ENCODE results near the gene TOR2A. TPM values are rescaled to one million over a fixed set of nuclear protein-coding genes. Genes with fewer than 3 reads are reported as not detected.
"Not testable (repeated sequence)": the region's sequence is repeated elsewhere in the genome, so short reads cannot be mapped to it uniquely, and the experiment has no call there.

TOR2A gene
- 9.2 TPM for polyA plus RNA-seq (2013, experiment 1 of 2)
- polyA plus RNA-seq (2013, experiment 2 of 2), result 13.4 TPM

DNA sequence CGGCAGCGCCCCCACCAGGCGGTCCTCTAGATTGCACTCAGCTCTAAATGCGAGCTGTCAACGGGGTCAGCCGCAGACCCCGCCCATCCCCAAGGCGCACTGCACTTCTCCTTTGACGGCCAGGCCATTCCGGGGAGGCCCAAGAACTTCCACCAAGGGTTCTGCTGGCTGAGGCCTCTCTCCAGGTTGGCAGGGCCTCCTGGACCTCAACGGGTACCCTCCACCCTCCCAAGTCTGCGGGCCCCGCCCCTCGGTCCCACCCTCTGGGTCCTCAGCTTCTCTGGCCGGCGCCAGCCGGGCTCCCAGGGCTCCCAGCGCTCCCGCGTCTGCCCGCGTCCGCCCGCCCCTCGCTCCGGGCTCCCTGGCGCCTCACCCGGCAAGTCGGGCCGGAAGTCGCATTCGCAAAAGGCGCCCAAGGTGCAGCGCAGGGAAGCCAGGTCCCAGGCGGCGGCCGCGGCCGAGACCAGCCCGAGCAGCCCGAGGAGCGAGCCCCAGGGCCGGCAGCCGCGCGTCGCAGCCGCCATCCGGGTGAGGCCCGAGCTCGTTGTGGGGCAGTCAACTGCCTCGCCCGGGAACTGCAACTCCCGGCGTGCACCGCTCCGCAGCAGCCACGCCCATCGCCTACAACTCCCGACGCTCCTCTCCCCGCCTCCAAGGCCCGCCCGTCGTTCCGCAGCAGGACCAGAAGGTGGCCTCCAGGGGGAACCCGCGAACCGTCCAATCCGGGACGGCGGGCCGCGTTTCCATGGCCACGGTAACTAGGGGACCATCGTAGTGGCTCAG, at the start of gene TOR2A:
TOR2A (minus strand) TSS at position 548 of the 783 bp plus-strand sequence; CDS start at position 524, 24 bp downstream.
- Histone ChIP-seq H3K36me3 (ENCODE audit: insufficient read depth, low read length) (no peaks in the 10 kb centered on the region), H3K4me1 (ENCODE audit: insufficient read depth, low read length) (peaks cover 3% of the 10 kb centered on the region), H3K9ac (ENCODE audit: low read depth, low read length) (peak within 1 kb of the TSS; percentile 69), H3K9me3 (ENCODE audit: insufficient read depth, low read depth, low read length) (no peaks in the 10 kb centered on the region), H3K4me3 (ENCODE audit: low read length) (peak within 1 kb of the TSS; percentile 75), H3K27ac (ENCODE audit: low read depth, low read length) (no peak within 1 kb of the TSS), H3K27me3 (ENCODE audit: insufficient read depth, low read length) (no peaks in the 10 kb centered on the region)
- under 1% methylated on average over 76 of the region's 76 CpGs for WGBS

DNA sequence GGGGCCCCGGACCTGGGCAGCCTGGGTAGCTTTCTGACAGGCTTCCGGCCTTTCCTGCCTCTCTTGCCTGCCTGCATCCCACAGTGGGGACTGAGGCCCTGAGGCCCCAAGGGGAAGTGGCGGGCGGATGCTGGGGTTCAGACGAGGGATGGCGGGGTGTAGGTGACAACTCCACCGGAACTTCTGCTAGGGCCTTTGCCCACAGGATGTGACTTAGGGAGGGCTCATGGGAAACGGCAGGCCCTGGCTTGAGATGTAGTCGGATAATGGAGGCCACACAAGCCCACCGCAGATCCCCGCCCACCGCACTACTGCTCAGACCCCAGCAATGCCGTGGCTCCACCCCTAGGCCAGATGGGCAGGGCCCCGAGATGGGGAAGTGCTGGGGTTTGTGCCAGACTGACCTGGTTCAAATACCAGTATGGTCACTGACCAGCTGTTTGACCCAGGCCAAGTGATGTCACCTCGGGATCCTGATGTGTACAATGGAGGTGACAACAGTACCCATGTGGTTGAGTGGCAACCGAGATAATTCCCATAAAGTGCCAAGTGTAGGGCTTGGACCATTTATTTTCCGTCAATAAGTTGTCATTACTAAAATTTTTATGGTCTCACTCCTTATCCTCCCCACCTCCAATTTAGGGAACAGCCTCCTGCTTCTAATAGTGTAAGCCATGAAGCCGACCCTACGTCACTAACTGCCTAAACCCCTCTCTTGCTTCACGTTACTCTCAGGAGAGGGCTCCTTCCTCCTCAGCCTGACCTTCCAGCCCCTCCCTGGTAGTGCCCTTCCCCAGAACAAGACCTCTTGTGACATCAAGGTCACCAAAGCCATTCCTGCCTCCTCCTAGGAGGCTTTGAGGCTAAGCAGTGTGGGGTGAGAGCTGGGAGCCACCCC, 48.3 kb upstream of the TOR2A start:
- H3K27ac ChIP-seq (ENCODE audit: low read depth, low read length), result no peak overlapping the region
- H3K4me3 ChIP-seq (ENCODE audit: low read length), result no peak overlapping the region
- H3K9ac ChIP-seq (ENCODE audit: low read depth, low read length), result no peak overlapping the region
- H3K27me3 ChIP-seq (ENCODE audit: insufficient read depth, low read length), result no peaks in the 10 kb centered on the region
- H3K9me3 ChIP-seq (ENCODE audit: insufficient read depth, low read depth, low read length), result no peaks in the 10 kb centered on the region
- WGBS, result 88% methylated on average over 20 of the region's 20 CpGs
- peaks cover 10% of the 10 kb centered on the region; the same call in 1 of the 2 replicates for H3K4me1 ChIP-seq (ENCODE audit: insufficient read depth, low read length)
- H3K36me3 ChIP-seq (ENCODE audit: insufficient read depth, low read length), result peaks cover 15% of the 10 kb centered on the region

DNA sequence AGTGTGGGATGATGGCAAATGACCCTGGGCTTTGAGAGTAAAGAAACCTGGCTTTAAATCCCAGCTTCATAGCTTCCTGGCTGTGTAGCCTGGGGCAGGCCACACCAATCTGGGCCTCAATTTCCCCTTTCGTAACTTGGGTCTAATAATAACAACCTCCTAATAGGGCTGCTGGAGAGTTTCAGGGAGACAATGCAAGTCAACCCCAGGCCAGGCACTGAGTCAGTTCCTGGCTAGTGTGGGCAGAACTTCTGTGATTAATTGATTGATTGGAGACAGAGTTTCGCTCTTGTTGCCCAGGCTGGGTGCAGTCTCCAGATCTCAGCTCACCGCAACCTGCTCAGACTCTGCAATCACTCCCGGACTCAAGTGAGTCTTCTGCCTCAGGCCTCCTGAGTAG, 46.7 kb upstream of the TOR2A start:
- H3K36me3 ChIP-seq (ENCODE audit: insufficient read depth, low read length), result no peaks in the 10 kb centered on the region
- H3K9me3 ChIP-seq (ENCODE audit: insufficient read depth, low read depth, low read length), result no peaks in the 10 kb centered on the region
- 97% methylated on average over 4 of the region's 4 CpGs for WGBS
- no peak overlapping the region for H3K4me3 ChIP-seq (ENCODE audit: low read length)
- H3K27ac ChIP-seq (ENCODE audit: low read depth, low read length), result no peak overlapping the region
- no peak overlapping the region for H3K9ac ChIP-seq (ENCODE audit: low read depth, low read length)
- H3K27me3 ChIP-seq (ENCODE audit: insufficient read depth, low read length), result no peaks in the 10 kb centered on the region
- H3K4me1 ChIP-seq (ENCODE audit: insufficient read depth, low read length), result 0 out of 2 replicates have a peak, but pooled peaks cover 5% of the 10 kb centered on the region

DNA sequence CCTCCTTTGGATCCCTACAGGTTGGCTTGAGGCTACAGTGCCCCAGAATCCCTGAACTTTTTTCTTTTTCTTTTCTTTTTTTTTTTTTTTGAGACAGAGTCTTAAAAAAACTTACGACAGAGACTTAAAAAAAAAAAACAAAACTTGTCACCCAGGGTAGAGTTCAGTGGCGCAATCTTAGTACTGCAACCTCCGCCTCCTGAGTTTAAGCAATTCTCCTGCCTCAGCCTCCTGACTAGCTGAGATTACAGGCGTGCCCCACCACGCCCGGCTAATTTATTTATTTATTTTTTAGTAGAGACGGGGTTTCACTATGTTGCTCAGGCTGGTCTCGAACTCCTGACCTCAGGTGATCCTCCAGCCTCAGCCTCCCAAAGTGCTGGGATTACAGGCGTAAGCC, 45.8 kb upstream of the TOR2A start:
- not testable (repeated sequence) for H3K4me3 ChIP-seq (ENCODE audit: low read length); H3K36me3 ChIP-seq (ENCODE audit: insufficient read depth, low read length); H3K27me3 ChIP-seq (ENCODE audit: insufficient read depth, low read length); H3K9ac ChIP-seq (ENCODE audit: low read depth, low read length); H3K4me1 ChIP-seq (ENCODE audit: insufficient read depth, low read length); H3K27ac ChIP-seq (ENCODE audit: low read depth, low read length); H3K9me3 ChIP-seq (ENCODE audit: insufficient read depth, low read depth, low read length)
- 98% methylated on average over 9 of the region's 9 CpGs for WGBS

DNA sequence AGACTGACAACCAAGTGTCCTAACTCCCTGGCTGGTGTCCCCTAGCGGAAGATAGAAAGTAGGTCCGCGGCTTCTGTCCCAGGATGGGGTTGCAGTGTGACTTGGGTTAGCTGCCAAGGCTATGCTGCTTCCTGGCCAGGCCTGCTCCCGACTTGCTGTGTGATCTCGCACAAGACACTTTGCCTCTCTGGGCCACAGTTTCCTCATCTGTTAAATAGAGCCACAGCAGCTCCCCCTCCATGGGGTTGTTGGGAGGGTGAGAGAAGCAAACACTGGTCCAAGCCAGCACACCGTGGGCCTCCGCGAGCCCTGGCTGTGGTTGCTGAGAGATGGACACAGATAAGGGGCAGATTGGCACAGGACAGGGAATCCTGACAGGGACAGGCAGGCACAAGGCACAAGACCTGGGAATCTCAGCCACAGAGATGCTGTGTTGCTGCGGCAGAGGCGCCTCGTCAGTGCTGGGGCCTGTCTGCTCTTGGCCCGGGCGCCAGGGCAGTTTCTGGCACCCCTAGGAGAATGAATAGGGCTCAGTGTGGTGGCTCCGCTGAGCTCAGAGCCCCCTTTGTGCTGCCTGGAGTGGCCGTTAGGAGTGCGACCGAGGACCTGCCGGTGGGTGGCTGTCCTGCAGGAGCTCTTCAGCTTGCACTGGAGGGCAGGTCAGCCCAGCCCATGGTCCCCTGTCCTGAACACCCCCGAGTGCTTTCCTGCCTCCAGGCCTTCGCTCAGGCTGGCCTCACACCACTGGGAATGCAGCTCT, 45.2 kb upstream of the TOR2A start:
- no peaks in the 10 kb centered on the region for H3K9me3 ChIP-seq (ENCODE audit: insufficient read depth, low read depth, low read length)
- H3K4me3 ChIP-seq (ENCODE audit: low read length), result no peak overlapping the region
- H3K4me1 ChIP-seq (ENCODE audit: insufficient read depth, low read length), result peaks cover 8% of the 10 kb centered on the region; the same call in 1 of the 2 replicates
- H3K9ac ChIP-seq (ENCODE audit: low read depth, low read length), result peak overlapping the region; percentile 22; the same call in 1 of the 2 replicates
- 78% methylated on average over 20 of the region's 20 CpGs for WGBS
- no peaks in the 10 kb centered on the region for H3K27me3 ChIP-seq (ENCODE audit: insufficient read depth, low read length)
- no peaks in the 10 kb centered on the region for H3K36me3 ChIP-seq (ENCODE audit: insufficient read depth, low read length)
- H3K27ac ChIP-seq (ENCODE audit: low read depth, low read length), result no peak overlapping the region

DNA sequence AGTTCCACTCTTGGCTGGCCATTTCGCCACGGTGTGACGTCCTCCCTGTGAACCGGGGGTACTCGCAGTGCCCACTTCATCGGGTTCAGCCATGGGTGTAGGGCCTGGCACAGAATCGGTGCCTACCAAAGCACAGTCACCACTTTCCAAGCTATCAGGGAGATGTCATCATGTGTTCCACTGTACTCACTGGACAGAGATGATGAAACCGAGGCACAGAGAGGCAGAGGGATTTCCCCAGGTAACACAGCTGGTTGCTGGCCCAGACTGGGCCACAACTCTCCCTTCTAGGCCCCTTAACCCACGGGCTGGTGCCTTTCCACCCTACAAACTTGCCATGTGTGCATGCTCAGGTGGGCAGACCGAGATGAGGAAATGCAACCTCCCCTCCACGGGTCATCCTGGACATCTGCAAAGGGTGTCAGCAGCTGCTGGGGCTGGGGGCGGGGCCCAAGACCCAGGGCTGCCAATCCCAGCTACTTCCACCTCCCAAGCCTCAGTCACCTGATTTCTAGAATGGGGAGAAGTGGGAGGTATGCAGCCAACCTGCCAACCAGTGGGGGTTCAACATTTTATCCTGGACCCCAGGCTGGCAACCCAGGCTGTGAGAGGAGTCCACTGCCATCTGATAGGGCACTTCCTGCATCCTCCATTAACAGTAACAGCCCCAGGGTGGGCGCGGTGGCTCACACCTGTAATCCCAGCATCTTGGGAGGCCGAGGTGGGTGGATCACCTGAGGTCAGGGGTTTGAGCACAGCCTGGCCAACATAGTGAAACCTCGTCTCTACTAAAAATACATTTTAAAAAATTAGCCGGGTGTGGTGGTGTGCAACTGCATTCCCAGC, 44.3 kb upstream of the TOR2A start:
- H3K27ac ChIP-seq (ENCODE audit: low read depth, low read length), result no peak overlapping the region
- no peak overlapping the region for H3K4me3 ChIP-seq (ENCODE audit: low read length)
- H3K27me3 ChIP-seq (ENCODE audit: insufficient read depth, low read length), result no peaks in the 10 kb centered on the region
- no peak overlapping the region for H3K9ac ChIP-seq (ENCODE audit: low read depth, low read length)
- 89% methylated on average over 16 of the region's 17 CpGs for WGBS
- no peaks in the 10 kb centered on the region for H3K9me3 ChIP-seq (ENCODE audit: insufficient read depth, low read depth, low read length)
- H3K4me1 ChIP-seq (ENCODE audit: insufficient read depth, low read length), result peaks cover 8% of the 10 kb centered on the region; the same call in 1 of the 2 replicates
- no peaks in the 10 kb centered on the region for H3K36me3 ChIP-seq (ENCODE audit: insufficient read depth, low read length)

DNA sequence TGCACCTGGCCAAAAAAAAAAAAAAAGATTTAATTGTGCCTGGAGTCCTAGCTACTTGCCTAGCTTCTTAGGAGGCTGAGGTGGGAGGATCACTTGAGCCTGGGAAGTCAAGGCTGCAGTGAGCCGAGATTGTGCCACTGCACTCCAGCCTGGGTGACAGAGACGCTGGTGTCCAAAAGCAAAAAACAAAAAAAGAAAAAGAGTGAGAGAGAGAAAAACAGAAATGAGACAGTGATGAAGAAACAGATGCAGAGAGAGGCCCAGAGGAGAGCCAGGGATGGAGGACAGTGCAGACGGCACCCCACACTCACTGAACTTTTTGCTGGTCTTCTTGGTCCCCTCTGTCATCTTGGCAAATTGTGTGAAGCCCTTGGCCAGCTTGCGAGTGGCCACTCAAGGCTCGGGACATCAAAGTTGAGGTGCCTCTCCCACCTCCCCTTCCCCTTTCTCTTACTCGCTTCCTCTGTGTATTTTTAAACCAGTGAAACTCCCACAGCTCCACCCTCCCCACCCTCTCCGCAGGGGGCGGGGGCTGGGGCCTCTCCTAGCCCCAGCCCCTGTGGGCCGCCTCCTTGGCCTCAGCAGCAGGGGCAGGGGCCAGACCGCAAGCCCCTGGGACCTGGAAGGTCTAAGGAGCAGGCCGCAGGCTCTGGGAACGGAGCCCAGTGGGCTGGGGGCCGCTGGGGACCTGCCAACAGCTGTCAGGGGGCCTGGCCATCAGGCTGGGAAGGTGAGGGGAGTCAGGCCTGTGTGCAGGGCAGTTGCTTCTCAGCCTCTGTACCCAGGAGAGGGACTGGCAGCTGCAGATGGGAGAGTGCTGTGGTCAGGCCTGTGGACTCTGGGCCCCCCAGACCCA, 43.4 kb upstream of the TOR2A start, which contains the start of gene SH2D3C:
SH2D3C (minus strand) TSS at position 387 of the 856 bp plus-strand sequence; CDS start at position 348, 39 bp downstream.
- Histone ChIP-seq H3K4me3 (ENCODE audit: low read length) (no peak within 1 kb of the TSS), H3K27ac (ENCODE audit: low read depth, low read length) (no peak within 1 kb of the TSS), H3K9me3 (ENCODE audit: insufficient read depth, low read depth, low read length) (no peaks in the 10 kb centered on the region), H3K4me1 (ENCODE audit: insufficient read depth, low read length) (peaks cover 8% of the 10 kb centered on the region; the same call in 1 of the 2 replicates), H3K27me3 (ENCODE audit: insufficient read depth, low read length) (no peaks in the 10 kb centered on the region), H3K9ac (ENCODE audit: low read depth, low read length) (no peak within 1 kb of the TSS), H3K36me3 (ENCODE audit: insufficient read depth, low read length) (no peaks in the 10 kb centered on the region)
- 79% methylated on average over 13 of the region's 13 CpGs for WGBS

DNA sequence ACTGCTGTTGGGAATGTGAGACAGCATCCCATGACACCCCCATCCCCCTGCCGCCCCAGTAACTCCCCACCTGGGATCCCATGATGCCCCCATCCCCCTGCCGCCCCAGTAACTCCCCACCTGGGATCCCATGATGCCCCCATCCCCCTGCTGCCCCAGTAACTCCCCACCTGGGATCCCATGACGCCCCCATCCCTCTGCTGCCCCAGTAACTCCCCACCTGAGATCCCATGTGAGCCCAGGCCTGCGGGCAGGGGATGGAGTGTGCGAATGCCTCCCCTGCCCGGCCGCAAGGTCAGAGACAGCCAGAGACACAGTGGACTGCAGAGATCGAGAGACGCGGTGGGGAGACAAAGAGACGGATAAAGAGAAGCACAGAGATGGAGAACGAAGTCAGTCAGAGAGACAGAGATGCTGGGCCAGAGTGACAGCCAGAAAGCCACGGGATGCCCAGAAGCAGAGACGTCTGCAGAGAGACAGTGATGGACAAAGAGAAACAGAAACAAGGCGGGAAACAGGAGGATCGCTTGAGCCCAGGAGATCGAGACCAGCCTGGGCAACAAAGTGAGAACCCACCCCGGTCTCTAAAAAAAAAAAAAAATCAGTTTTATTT, 42.4 kb upstream of the TOR2A start:
- Histone ChIP-seq H3K4me1 (ENCODE audit: insufficient read depth, low read length) (peaks cover 8% of the 10 kb centered on the region; the same call in 1 of the 2 replicates), H3K9ac (ENCODE audit: low read depth, low read length) (no peak overlapping the region), H3K9me3 (ENCODE audit: insufficient read depth, low read depth, low read length) (no peaks in the 10 kb centered on the region), H3K36me3 (ENCODE audit: insufficient read depth, low read length) (no peaks in the 10 kb centered on the region), H3K27me3 (ENCODE audit: insufficient read depth, low read length) (no peaks in the 10 kb centered on the region), H3K4me3 (ENCODE audit: low read length) (no peak overlapping the region), H3K27ac (ENCODE audit: low read depth, low read length) (no peak overlapping the region)
- 92% methylated on average over 17 of the region's 18 CpGs for whole genome bisulfite sequencing

DNA sequence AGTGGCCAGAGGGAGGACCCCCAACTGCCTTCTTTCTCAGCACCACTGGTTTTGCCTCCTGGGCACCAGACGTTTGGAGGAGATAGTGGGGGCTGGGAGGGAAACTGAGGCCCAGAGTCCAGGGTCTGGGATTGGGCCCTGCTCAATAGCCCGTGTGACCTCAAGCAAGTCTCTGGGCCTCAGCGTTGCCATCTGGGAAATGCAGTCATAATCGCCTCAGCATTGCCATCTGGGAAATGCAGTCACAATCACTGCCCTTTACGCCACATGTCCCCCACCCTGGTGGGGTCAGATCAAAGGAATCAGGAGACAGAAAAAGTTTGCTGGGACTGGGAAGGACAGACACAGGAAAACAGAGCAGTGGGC, 41.8 kb upstream of the TOR2A start:
- H3K27me3 ChIP-seq (ENCODE audit: insufficient read depth, low read length), result no peaks in the 10 kb centered on the region
- 86% methylated on average over 5 of the region's 5 CpGs for WGBS
- H3K36me3 ChIP-seq (ENCODE audit: insufficient read depth, low read length), result no peaks in the 10 kb centered on the region
- peaks cover 8% of the 10 kb centered on the region; the same call in 1 of the 2 replicates for H3K4me1 ChIP-seq (ENCODE audit: insufficient read depth, low read length)
- H3K9ac ChIP-seq (ENCODE audit: low read depth, low read length), result no peak overlapping the region
- H3K9me3 ChIP-seq (ENCODE audit: insufficient read depth, low read depth, low read length), result no peaks in the 10 kb centered on the region
- no peak overlapping the region for H3K27ac ChIP-seq (ENCODE audit: low read depth, low read length)
- H3K4me3 ChIP-seq (ENCODE audit: low read length), result no peak overlapping the region

All from HUES64 (cell line).